HG02885 (cell line): Measurements from ENCODE around the gene TCEANC.
A peak's percentile ranks its signal among the peaks of the same experiment; 100 is the strongest.
"Not testable (repeated sequence)": the region's sequence is repeated elsewhere in the genome, so short reads cannot be mapped to it uniquely, and the experiment has no call there.

Experiments used
- ATAC-seq: cut with Tn5 transposase; IDR thresholded peaks from one replicate; pipeline ENCODE4 v1.9.1; 2021; ENCODE audit warnings: mild to moderate bottlenecking; ENCODE audit not compliant: unreplicated experiment, poor library complexity

Gene TCEANC

DNA sequence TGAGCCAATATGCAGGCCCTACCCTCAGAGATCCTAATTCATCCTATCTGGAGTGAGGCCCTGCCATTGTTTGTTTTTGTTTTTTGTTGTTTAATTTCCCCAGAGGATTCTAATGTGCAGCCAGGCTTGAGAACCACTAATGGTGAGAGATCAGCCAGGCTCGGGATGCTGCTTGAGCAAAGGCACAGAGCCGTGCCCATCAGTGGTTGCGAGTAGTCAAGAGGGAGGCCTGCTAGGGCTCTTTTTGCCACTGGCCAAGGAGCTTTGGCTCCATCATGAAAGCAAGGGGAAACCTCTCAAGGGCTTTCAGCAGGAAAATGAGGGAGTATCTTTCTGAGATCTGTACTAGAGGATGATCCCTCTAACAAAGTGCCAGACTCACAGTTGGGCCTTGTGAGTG is 2.7 kb downstream of the TCEANC start:
- no peak for ATAC-seq

DNA sequence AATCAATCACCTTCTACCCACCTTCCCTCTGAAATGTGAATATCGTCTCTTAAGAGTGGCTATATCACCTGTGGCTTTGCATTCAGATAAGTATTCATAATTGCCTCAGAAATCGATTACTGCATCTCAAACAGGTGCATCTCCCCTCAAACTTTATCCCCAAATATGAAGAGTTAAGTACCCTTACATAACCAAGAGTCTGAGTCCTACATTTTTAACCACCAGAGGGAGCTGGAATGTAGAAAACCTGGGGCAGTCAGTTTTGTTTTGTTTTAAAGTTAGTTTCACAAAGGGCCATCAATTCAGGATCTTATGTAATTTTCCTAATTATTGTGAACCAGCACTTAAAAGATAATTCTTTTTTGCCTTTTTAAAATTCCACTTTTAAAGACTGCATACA is 5.7 kb downstream of the TCEANC start:
- no peak for ATAC-seq

DNA sequence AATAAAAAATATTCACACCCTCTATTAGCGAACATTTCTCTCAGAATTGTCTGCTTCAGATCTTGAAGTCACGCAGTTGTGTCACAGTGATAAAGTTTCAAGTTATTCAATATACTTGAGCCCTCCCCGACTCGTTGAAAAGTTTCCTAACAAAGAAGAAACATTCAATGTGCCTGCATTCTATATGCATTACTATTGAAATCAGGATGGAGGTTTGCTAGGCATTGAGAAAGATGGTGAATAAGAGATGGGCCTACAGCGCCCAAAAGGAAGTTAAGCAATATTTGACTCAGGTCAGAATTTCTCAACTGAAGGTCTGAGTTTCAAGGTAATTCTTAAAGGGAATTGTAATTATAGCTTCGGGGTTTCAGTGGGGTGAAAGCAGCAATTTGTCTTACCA is 6.1 kb downstream of the TCEANC start:
- no peak for ATAC-seq

DNA sequence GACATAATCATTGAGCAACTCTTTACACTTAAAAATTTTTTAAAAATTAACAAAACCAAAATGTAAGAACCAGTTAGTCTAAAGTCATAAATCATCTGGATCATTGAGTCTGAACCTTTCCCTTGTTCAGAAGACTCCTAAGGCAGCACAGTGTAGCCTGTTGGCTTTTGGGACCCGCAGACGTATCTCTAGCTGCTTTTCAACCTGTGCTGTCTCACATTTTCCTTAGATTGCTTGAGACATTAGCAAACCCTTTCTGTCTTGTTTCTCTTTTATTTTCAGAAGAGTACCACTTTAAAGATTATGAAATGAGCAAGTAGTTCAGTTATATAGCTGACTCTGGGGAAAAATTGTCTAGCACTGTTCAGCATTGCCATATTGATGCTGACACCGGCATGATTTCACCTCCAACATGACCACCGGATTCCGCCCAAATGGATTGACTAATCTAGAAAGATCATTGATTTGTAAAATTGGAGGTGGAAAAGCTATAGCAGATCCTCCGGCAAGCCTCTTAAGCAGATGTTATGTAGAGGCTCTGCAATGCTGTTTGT is 8.9 kb downstream of the TCEANC start:
- peak; percentile 33 for ATAC-seq

DNA sequence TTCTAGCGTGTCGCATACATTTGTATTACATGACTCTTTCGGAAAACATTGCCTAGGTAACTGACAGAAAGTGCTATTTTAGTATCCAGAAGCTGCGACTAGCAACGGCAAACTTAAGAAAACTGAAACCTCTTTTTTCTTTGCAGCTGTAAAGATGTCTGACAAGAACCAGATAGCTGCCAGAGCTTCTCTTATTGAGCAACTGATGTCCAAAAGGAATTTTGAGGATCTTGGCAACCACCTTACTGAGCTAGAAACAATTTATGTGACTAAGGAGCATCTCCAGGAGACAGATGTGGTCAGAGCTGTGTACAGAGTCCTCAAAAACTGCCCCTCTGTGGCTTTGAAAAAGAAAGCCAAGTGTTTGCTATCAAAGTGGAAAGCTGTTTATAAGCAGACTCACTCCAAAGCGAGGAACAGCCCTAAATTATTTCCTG is 9.4 kb downstream of the TCEANC start:
- peak; percentile 59 for ATAC-seq

DNA sequence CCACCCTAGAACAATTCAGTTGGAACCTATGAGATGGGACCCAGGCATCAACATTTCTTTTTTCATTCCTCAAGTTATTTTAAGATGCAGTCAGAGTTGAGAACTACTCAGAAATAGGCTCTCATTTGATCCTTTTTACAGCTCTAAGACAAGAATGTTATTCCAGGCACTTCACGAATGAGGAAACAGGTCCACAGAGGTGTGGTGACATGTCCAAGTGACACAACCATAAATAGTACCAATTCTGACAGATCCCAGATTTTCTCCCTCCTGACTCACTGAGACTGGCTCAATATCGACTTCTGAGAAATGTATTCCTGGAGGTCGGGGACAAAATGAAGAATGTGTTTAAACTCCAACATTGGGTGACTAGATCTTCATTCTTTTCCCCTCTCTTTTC is 11.1 kb downstream of the TCEANC start:
- no peak for ATAC-seq

DNA sequence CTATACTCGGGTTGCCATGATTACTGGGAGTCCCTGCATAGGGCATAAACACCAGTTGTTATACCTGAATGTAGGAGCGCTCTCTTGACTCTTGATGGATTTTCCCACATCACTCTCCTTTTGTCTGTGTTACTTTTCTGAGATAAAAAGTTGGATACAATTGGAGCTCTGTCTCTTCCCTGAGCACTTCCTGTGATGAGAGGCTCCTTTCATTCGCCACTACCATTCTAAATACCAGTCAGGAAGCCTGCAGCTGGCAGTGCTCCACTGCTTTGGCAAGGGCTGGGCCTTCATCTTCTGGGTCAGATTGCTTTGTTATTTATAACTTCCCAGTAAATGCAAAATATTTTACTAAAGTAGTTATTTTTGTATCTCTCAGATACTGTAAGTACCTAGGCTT is 13.9 kb downstream of the TCEANC start:
- ATAC-seq = no peak

DNA sequence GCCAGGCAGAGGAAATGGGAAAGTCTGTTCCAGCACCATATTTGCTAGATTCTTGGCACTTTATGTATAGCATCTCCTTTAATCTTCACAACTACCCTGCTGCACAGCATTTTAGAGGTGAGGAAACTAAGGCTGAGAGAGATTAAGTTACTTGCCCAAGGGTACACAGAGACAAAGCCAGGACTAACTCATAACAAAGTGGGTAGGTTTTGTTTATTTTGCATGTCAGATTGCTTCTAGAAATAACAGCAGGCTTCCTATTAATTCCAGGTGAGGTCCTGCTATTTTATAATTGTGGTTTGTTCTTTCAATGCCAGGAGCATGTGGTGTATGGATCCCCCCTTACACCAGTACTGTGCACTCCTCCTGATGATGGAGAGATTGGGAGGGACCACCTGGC is 15.0 kb downstream of the TCEANC start:
- ATAC-seq = no peak

DNA sequence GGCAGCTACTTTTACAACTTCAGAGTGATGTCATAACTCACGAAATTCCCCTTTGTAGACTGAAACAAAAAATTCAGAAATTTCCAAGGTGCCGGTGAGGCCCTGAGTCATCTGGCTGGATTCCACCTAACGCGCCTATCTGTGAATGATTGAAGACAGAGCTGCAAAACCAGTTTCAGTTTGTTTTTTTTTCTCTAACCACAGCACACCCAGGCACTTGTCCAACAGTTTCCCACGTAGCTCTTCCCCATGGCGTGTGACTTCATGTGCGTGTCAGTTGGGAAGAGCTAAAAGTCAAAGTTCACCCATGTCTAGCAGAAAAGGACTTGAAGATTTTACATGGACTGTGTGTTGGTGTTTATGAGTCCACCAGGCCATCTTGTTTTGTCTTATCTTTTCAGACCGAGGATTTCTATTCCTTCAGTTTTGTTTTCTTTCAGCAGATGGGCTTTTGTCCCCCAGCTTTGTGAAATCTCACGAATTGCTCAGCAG is 16.4 kb downstream of the TCEANC start:
- ATAC-seq = peak; percentile 87

DNA sequence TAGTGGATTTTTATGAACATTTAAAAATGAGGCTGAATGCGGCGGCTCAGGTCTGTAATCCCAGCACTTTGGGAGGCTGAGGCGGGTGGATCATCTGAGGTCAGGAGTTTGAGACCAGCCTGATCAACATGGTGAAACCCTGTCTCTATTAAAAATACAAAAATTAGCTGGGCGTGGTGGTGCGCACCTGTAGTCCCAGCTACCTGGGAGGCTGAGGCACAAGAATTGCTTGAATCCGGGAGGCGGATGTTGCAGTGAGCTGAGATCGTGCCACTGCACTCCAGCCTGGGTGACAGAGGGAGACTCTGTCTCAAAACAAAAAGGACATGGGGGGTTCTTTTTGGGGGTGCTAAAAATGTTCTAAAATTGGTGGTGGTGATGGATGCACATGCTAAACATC is 16.8 kb downstream of the TCEANC start:
- not testable (repeated sequence) for ATAC-seq

DNA sequence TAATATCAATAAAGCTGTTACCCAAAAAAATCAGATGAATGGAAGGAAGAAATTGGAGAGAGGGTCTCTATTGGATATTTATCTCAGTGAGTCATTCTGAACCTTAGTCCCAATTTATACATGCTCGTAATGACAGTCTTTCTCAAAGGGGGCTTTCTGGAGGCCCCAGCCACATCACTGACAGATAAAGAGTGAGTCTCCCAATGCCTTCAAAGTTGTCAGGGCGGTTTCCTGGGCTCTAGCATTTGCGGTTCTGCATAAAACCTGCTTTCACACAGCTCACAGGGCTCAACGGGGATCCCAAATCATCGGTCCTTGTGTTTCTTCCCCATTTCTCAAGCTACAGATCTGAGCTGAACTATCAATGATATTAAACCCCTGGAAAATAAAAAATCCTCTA is 17.3 kb downstream of the TCEANC start:
- ATAC-seq = no peak

DNA sequence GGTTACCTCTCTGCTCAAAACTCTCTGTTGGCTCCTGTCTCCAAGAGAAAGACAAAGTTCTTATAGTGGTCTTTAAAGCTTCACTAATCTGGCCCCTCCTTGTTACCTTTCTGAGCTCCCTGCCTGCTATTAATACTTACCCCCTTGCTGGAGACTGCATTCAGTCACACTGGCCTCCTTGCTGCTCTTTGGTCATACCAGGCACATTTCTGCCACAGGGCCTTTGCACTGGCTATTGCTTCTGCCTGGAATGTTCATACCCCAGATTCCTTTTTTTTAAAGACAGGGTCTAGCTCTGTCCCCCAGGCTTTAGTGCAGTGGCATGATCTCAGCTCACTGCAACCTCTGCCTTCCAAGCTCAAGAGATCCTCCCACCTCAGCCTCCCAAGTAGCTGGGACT is 20.1 kb downstream of the TCEANC start:
- no peak for ATAC-seq

DNA sequence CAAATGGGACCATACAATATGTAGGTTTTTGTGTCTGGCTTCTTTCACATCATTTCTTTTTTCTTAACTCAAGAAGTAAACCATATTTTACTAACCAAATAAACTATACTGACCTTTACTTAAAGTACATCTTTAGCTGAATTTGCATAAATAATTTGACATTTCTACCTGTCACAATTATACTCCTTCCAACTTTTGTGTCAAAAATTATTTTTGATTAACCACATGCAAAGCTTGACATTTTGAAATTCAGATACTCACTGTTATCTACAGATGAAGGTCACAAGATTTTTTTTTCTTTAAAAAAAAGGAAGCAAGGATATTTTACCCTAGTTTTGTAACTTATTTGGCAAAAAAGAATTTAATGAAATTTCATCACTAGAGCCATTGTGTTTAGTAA is 23.9 kb downstream of the TCEANC start:
- ATAC-seq = no peak

DNA sequence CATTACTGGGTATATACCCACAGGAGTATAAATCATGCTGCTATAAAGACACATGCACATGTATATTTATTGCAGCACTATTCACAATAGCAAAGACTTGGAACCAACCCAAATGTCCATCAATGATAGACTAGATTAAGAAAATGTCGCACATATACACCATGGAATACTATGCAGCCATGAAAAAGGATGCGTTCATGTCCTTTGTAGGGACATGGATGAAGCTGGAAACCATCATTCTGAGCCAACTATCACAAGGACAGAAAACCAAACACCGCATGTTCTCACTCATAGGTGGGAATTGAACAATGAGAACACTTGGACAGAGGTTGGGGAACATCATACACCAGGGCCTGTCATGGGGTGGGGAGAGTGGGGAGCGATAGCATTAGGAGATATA is 26.8 kb downstream of the TCEANC start:
- ATAC-seq = not testable (repeated sequence)

DNA sequence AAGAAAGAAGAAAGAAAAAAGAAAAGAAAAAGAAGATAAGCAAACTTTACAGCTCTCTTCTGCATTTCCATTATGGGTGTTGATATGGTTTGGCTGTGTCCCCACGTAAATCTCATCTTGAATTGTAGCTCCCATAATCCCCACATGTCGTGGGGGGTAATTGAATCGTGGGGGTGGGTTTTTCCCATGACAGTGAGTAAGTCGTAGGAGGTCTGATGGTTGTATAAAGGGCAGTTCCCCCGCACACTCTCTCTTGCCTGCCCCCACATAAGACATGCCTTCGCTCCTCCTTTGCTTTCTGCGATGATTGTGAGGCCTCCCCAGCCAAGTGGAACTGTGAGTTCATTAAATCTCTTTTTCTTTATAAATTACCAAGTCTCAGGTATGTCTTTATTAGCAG is 28.7 kb downstream of the TCEANC start:
- ATAC-seq = no peak

DNA sequence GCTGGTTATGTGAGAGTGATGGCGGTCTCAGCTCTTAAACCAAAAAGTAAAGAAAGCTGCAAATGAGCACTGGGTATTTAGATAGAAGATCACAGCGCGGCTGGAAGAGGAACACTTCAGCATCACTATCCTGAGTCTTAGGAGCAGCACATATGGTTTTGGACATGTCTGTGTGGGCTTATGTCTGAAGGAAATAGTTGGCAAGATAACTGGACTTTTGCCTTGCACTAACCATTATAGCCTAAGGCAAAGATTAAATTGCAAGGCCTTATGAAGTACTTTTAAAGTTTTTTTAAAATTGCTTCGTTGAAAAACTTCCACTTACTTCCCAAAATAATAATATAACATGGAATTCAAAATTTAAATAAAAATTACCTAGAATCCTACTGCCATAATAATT is 31.4 kb downstream of the TCEANC start:
- no peak for ATAC-seq

DNA sequence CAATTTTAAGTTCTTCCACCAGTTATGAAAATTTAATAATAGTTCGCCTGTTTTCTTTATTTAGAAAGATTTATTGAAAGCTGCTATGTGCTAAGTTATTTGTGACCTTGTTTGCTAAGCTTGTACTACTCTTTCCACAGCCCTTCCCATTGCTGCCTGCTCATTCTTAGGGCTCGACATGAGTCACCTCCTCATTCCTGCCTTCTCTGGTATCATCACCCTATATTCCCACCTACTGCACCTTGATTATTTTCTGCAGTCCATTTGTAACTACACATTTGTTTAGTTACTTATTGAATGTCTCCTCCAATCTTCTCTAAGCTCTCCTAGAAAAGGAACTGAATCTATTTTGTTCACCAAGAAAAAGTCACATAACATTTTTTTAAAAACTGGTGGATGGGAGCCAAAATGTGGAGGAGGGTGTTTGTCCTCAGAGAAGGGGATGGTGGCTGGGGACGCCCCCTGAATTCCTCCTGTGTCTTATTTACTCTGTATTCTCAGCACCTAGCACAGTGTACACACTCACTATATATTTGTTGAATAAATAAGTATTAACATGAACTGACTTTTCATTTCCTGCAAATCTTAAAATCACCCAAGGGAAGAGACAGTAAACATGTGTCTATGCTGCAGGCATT is 32.3 kb downstream of the TCEANC start:
- no peak for ATAC-seq

DNA sequence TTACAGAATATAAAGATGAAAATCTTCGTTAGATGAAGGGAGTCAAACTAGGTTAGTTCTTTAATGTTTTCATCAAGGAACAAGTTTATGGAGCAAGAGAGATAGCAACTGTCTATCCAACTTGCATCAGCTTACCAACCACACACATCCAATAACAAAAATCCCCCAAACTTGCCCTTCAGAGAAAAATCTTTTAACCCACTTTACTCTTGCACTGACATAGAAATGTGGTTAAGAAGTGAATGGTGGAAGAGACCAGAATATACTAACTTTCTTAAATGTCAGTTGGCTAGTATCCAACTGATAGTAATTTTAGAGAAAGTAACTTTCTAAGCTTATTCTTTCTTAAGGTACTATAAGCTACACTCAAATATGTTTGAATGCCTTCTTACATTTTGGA is 34.3 kb downstream of the TCEANC start:
- no peak for ATAC-seq

DNA sequence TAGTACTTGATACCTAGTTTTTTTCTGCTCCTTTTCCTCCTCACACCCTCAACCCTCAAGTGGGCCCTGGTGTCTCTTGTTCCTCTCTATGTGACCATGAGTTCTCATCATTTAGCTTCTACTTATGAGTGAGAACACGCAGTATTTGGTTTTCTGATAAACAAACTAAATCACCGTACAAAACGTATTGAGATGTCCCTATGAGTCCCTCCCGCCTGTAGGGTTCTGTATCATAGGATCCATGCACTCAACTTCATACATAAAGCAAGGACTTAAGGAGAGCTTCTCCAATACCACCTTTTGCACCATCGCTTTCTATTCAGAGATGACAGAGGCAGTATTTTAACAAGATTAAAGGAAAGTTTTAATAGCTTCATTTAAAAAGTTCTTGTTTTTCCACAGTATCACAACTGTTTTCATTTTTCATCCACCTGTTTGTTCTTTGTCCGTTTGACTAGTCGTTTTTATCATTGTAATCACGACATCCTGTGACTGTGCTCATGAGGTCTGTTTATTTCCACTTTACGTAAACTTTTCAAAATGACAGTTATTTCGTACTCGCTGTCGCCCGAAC is 35.5 kb downstream of the TCEANC start:
- ATAC-seq = no peak

DNA sequence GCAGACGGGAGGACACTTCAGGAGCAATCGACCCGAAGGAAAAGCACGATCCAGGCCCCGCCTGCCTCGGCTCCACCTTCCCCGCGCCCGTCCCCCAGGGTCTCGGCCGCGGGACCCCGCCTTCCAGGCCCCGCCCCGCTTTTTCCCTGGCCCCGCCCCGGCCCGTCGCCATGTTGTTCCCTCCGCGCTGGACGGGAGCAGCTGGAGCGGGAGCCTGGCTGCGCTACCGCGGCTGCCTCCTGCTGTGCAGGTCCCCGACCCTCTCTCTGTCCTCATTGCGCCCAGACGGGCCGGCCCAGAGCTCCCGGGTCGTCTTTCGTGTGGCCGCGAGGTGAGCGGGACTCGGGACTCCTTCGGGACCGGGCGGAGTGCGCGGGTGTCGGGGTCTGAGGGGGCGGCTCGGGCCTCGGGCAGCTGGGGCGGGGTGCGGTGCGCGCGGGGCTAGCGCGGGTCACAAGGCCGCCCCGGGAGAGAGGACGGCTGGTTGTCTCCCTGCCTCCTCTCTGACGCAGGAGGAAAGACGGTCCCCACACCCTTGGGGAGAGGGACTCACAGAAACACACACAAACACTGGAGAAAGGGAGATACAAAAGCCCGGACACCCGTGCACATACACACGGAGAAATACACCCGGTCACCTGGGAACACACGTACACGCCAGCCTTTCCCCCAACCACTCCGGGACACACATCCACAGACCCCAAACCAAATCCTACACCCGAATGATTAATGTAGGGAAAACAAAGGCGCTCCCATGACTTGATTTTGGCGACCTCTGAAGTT is 36.2 kb downstream of the TCEANC start, which contains the start of gene RAB9A:
RAB9A (plus strand) TSS at position 171 of the 783 bp plus-strand sequence. CDS start 19,619 bp downstream, outside the sequence.
- ATAC-seq = peak; percentile 83

DNA sequence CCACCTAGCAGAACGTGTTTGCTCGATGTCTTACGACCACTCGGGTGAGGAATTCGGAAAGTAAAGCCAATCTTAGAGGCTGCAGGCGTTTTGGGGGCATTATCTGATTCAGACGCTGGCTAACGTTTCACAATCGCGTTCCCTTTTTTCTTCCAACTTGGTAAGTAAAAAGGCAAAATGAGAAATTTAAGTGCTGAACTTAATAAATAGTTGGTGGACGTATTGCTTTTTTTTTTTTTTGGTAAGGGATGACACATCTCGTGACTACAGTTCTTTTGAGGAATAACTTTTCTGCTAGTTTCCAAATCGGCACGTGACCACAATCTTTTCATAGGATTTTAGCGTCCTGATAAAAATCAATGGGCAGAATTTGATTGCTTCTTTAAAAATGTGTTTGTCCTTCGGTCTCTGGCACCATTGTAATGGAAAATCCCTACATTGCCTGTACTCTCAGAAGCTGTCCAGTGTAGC is 36.8 kb downstream of the TCEANC start:
- ATAC-seq = no peak
